HepG2 (cell line): ENCODE measurements around the gene GSTM4. TPM values are rescaled to one million over a fixed set of nuclear protein-coding genes. Genes with fewer than 3 reads are reported as not detected.

ENCODE experiments used
- ARNTL ChIP-seq: sonication (generic); formaldehyde crosslinking; IDR thresholded peaks from 2 replicates; pipeline ENCODE4 v1.4.0; 2020; ENCODE audit warnings: mild to moderate bottlenecking, missing genetic modification reagents
- JUNB ChIP-seq: sonication (generic); formaldehyde crosslinking; IDR thresholded peaks from 2 replicates; pipeline ENCODE4 v1.8.0; 2022; ENCODE audit warnings: missing genetic modification reagents, mild to moderate bottlenecking, borderline replicate concordance
- NFKB2 ChIP-seq: sonication (generic); formaldehyde crosslinking; IDR thresholded peaks from 2 replicates; pipeline ENCODE4 v1.4.0; 2020; ENCODE audit warnings: missing genetic modification reagents, borderline replicate concordance
- TAF1 ChIP-seq: sonication (generic); formaldehyde crosslinking; IDR thresholded peaks from 2 replicates; pipeline ENCODE4 v1.4.0; 2020; ENCODE audit warnings: missing genetic modification reagents
- ZNF407 ChIP-seq: sonication (generic); formaldehyde crosslinking; IDR thresholded peaks from one replicate; pipeline ENCODE4 v1.5.1; 2020; ENCODE audit warnings: mild to moderate bottlenecking, missing genetic modification reagents; ENCODE audit errors: not compliant biosample characterization
- ZNF564 ChIP-seq: sonication (generic); formaldehyde crosslinking; IDR thresholded peaks from 2 replicates; pipeline ENCODE4 v1.8.1; 2023; ENCODE audit warnings: mild to moderate bottlenecking, missing genetic modification reagents
- polyA plus RNA-seq, 8 experiments: library from polyadenylated mRNA; depleted of rRNA in 3 of 8; stranded (reverse) in 7 of 8; unstranded in 1 of 8; fragments of >200 nt; fragmentation: Illumina TruSeq in 4 of 8; extraction: Trizol in 4 of 8; gene quantifications; 2 replicates each; pipeline versions ENCODE4 v1.2.1 to v1.2.3, GENCODE V29; 2011 to 2016; ENCODE audit warnings: low read depth in 4 of 8, missing spikeins in 1 of 8, mixed read lengths in 1 of 8; ENCODE audit not compliant: insufficient read depth in 1 of 8
- total RNA-seq, 5 experiments: library from RNA; depleted of rRNA; stranded (reverse); fragments of >200 nt; fragmentation: Illumina TruSeq; extraction: Trizol; gene quantifications; 2 replicates each; pipeline ENCODE4 v1.2.3, GENCODE V29; 2016; ENCODE audit warnings: low read depth in 1 of 5
- TF ChIP-seq, protein P1 (sequence below): sonication (generic); formaldehyde crosslinking; IDR thresholded peaks from 2 replicates; pipeline ENCODE4 v1.4.0; 2020; ENCODE audit warnings: missing genetic modification reagents
- TF ChIP-seq, protein P2 (sequence below): sonication (generic); formaldehyde crosslinking; IDR thresholded peaks from 2 replicates; pipeline ENCODE4 v1.4.0; 2020; ENCODE audit warnings: missing genetic modification reagents, borderline replicate concordance
- TF ChIP-seq, protein P3 (sequence below): sonication (generic); formaldehyde crosslinking; IDR thresholded peaks from 2 replicates; pipeline ENCODE4 v1.4.0; 2020; ENCODE audit warnings: missing genetic modification reagents

GSTM4 gene
- total and polyA plus RNA-seq, 2 of the 13 experiments (the other 11 are each of a cell fraction or from before 2014, with no cell fraction given), result 25.3 to 40.8 TPM

GRCh38 chr1:109619576-109620400, 36.1 kb upstream of the GSTM4 start, which contains the start of the genes AMPD2 and GNAT2 (continued):
- peak; percentile 71; the same call in 1 of the 2 replicates for TF ChIP-seq NFKB2 (CRISPR knock-in tag)
- TF ChIP-seq ZNF564 (CRISPR knock-in tag), result no peak
- TF ChIP-seq ZNF407 (CRISPR knock-in tag), result peak; percentile 81
- peak; percentile 83 for TF ChIP-seq ARNTL (CRISPR knock-in tag)
- TF ChIP-seq, protein P1, sequence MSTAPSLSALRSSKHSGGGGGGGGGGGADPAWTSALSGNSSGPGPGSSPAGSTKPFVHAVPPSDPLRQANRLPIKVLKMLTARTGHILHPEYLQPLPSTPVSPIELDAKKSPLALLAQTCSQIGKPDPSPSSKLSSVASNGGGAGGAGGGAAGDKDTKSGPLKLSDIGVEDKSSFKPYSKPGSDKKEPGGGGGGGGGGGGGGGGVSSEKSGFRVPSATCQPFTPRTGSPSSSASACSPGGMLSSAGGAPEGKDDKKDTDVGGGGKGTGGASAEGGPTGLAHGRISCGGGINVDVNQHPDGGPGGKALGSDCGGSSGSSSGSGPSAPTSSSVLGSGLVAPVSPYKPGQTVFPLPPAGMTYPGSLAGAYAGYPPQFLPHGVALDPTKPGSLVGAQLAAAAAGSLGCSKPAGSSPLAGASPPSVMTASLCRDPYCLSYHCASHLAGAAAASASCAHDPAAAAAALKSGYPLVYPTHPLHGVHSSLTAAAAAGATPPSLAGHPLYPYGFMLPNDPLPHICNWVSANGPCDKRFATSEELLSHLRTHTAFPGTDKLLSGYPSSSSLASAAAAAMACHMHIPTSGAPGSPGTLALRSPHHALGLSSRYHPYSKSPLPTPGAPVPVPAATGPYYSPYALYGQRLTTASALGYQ, result no peak
- TF ChIP-seq, protein P2, sequence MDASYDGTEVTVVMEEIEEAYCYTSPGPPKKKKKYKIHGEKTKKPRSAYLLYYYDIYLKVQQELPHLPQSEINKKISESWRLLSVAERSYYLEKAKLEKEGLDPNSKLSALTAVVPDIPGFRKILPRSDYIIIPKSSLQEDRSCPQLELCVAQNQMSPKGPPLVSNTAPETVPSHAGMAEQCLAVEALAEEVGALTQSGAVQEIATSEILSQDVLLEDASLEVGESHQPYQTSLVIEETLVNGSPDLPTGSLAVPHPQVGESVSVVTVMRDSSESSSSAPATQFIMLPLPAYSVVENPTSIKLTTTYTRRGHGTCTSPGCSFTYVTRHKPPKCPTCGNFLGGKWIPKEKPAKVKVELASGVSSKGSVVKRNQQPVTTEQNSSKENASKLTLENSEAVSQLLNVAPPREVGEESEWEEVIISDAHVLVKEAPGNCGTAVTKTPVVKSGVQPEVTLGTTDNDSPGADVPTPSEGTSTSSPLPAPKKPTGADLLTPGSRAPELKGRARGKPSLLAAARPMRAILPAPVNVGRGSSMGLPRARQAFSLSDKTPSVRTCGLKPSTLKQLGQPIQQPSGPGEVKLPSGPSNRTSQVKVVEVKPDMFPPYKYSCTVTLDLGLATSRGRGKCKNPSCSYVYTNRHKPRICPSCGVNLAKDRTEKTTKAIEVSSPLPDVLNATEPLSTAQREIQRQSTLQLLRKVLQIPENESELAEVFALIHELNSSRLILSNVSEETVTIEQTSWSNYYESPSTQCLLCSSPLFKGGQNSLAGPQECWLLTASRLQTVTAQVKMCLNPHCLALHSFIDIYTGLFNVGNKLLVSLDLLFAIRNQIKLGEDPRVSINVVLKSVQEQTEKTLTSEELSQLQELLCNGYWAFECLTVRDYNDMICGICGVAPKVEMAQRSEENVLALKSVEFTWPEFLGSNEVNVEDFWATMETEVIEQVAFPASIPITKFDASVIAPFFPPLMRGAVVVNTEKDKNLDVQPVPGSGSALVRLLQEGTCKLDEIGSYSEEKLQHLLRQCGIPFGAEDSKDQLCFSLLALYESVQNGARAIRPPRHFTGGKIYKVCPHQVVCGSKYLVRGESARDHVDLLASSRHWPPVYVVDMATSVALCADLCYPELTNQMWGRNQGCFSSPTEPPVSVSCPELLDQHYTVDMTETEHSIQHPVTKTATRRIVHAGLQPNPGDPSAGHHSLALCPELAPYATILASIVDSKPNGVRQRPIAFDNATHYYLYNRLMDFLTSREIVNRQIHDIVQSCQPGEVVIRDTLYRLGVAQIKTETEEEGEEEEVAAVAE (CRISPR knock-in tag), result no peak
- TF ChIP-seq TAF1 (CRISPR knock-in tag), result peak; percentile 79
- TF ChIP-seq JUNB (CRISPR knock-in tag), result 0 out of 2 replicates have a peak, but pooled peaks have one; percentile 47
- TF ChIP-seq, protein P3, sequence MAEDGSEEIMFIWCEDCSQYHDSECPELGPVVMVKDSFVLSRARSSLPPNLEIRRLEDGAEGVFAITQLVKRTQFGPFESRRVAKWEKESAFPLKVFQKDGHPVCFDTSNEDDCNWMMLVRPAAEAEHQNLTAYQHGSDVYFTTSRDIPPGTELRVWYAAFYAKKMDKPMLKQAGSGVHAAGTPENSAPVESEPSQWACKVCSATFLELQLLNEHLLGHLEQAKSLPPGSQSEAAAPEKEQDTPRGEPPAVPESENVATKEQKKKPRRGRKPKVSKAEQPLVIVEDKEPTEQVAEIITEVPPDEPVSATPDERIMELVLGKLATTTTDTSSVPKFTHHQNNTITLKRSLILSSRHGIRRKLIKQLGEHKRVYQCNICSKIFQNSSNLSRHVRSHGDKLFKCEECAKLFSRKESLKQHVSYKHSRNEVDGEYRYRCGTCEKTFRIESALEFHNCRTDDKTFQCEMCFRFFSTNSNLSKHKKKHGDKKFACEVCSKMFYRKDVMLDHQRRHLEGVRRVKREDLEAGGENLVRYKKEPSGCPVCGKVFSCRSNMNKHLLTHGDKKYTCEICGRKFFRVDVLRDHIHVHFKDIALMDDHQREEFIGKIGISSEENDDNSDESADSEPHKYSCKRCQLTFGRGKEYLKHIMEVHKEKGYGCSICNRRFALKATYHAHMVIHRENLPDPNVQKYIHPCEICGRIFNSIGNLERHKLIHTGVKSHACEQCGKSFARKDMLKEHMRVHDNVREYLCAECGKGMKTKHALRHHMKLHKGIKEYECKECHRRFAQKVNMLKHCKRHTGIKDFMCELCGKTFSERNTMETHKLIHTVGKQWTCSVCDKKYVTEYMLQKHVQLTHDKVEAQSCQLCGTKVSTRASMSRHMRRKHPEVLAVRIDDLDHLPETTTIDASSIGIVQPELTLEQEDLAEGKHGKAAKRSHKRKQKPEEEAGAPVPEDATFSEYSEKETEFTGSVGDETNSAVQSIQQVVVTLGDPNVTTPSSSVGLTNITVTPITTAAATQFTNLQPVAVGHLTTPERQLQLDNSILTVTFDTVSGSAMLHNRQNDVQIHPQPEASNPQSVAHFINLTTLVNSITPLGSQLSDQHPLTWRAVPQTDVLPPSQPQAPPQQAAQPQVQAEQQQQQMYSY (CRISPR knock-in tag), result no peak
